Suprapubic skin (tissue), 4 donors: ENCODE results near the gene BRIP1. TPM values are rescaled to one million over a fixed set of nuclear protein-coding genes. Genes with fewer than 3 reads are reported as not detected.

Experiments used
- DNase-seq, 2 donors: peaks; one replicate each; pipeline ENCODE4 v3.0.0-alpha.2; 2019; ENCODE audit warnings: low spot score in 2 of 2
- H3K27ac ChIP-seq: fragments of 200-600 bp; sonication (generic); one replicate; pipeline ENCODE4 v1.5.1; 2019
- H3K27me3 ChIP-seq: fragments of 200-600 bp; sonication (generic); one replicate; pipeline ENCODE4 v1.5.1; 2019
- H3K36me3 ChIP-seq: fragments of 200-600 bp; sonication (generic); one replicate; pipeline ENCODE4 v1.5.1; 2019
- H3K4me1 ChIP-seq: fragments of 200-600 bp; sonication (generic); one replicate; pipeline ENCODE4 v1.5.1; 2019
- H3K4me3 ChIP-seq: fragments of 200-600 bp; sonication (generic); one replicate; pipeline ENCODE4 v1.5.1; 2019; ENCODE audit warnings: mild to moderate bottlenecking
- H3K9me3 ChIP-seq: fragments of 200-600 bp; sonication (generic); one replicate; pipeline ENCODE4 v1.5.1; 2019
- EP300 ChIP-seq: sonication (generic); formaldehyde crosslinking; IDR thresholded peaks from one replicate; pipeline ENCODE4 v1.6.1; 2017; ENCODE audit warnings: antibody characterized with exemption
- POLR2A ChIP-seq, 2 donors: fragments of 450-650 bp; IDR thresholded peaks; one replicate each; pipeline ENCODE4 v1.6.1; 2017; ENCODE audit warnings: antibody characterized with exemption in 2 of 2, mild to moderate bottlenecking in 2 of 2, moderate library complexity in 2 of 2
- POLR2AphosphoS5 ChIP-seq, 3 donors: sonication (generic); formaldehyde crosslinking; IDR thresholded peaks; one replicate each; pipeline ENCODE4 v1.6.1; 2017; ENCODE audit warnings: antibody characterized with exemption in 3 of 3
- WGBS: methylation state at CpG from one replicate; pipeline ENCODE4 v1.1.5; 2018; 5-methylcytosine and 5-hydroxymethylcytosine counted together
- total RNA-seq, 4 donors: library from RNA; depleted of rRNA; stranded (reverse); fragments of >200 nt; gene quantifications; one replicate each; pipeline ENCODE4 v1.1.0, GENCODE V29; 2016
- TF ChIP-seq, protein P1 (sequence below), 2 donors: fragments of 200-600 bp in 1 of 2; fragments of 450-650 bp in 1 of 2; sonication (generic) in 1 of 2; IDR thresholded peaks; one replicate each; pipeline ENCODE4 v1.5.1; 2016 to 2019; ENCODE audit warnings: antibody characterized with exemption in 2 of 2, mild to moderate bottlenecking in 1 of 2, moderate library complexity in 1 of 2

The BRIP1 gene
- total RNA-seq, 4 donors from 2014 or later, result 0.60 to 5.1 (median 1.8) TPM

DNA sequence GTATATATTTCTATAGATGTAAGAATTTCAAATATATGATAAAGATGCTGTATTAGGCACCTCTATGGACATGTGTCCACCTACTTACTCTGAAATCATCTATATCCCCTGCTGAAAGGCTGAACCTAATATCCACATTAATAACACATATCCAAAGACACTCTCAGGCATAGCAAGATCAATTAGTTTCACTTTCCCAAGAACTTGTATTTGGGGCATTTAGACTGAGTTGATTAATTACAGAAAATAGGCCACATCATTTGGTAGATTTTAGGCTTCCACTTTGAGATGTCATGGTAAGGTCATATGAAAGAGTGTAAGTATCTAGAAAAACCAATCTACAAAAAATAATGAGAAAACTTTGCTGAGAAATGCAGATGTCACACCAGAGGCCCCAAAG is 45.1 kb downstream of the BRIP1 start:
- H3K4me3 ChIP-seq, result no peak overlapping the region
- no peaks in the 10 kb centered on the region for H3K27me3 ChIP-seq
- TF ChIP-seq, protein P1, sequence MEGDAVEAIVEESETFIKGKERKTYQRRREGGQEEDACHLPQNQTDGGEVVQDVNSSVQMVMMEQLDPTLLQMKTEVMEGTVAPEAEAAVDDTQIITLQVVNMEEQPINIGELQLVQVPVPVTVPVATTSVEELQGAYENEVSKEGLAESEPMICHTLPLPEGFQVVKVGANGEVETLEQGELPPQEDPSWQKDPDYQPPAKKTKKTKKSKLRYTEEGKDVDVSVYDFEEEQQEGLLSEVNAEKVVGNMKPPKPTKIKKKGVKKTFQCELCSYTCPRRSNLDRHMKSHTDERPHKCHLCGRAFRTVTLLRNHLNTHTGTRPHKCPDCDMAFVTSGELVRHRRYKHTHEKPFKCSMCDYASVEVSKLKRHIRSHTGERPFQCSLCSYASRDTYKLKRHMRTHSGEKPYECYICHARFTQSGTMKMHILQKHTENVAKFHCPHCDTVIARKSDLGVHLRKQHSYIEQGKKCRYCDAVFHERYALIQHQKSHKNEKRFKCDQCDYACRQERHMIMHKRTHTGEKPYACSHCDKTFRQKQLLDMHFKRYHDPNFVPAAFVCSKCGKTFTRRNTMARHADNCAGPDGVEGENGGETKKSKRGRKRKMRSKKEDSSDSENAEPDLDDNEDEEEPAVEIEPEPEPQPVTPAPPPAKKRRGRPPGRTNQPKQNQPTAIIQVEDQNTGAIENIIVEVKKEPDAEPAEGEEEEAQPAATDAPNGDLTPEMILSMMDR (IDR thresholded peaks at IDR 0.05), result no peak
- no peak for TF ChIP-seq POLR2A (IDR thresholded peaks at IDR 0.05)
- TF ChIP-seq POLR2AphosphoS5 (IDR thresholded peaks at IDR 0.05), result no peak
- TF ChIP-seq EP300, result no peak
- H3K36me3 ChIP-seq, result no peaks in the 10 kb centered on the region
- no peaks in the 10 kb centered on the region for H3K9me3 ChIP-seq
- H3K27ac ChIP-seq, result no peak overlapping the region
- no peaks in the 10 kb centered on the region for H3K4me1 ChIP-seq
- DNase-seq, result no peak

DNA sequence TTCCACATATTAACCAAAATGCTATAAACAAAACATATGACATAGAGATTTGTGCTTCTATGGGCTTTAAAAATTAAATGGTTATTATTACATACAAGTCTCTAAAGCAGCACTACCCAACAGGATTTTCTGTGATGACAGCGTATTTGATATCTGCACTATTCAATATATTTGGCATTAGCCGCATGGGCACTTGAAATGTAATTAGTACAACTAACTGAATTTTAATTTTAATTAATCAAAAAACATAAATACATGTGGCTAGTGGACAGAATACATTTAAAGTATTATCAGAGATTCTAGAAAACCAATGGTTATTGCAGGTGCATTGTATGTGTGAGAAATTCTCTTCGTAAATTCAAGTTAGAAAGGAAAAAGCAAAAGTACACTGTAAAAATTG is 45.9 kb downstream of the BRIP1 start:
- Histone ChIP-seq H3K4me3 (no peak overlapping the region), H3K4me1 (no peaks in the 10 kb centered on the region), H3K27ac (no peak overlapping the region), H3K9me3 (no peaks in the 10 kb centered on the region), H3K36me3 (no peaks in the 10 kb centered on the region), H3K27me3 (no peaks in the 10 kb centered on the region)
- 96% methylated on average over 3 of the region's 3 CpGs for WGBS
- TF ChIP-seq EP300 (no peak), POLR2AphosphoS5 (IDR thresholded peaks at IDR 0.05) (no peak), POLR2A (IDR thresholded peaks at IDR 0.05) (no peak)
- TF ChIP-seq, protein P1 (IDR thresholded peaks at IDR 0.05), result no peak
- DNase-seq, result no peak

DNA sequence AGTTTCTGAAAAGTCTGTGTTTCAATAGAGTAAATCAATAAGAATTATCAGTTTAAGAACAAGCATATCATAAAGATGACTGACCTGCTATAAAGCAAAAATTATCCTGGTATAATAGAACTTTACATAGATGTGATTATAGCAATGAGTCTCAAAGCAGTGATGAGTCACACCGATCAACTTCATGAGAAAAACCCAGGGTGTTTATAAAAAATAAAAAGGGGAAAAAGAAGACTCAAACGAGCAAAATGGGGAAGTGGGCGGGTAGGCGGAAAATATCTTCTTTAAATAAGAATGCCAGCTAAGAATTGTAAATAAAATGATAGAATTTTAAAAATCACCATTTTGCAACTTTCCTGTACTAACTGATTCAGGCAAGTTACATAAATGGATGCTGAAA is 46.8 kb downstream of the BRIP1 start:
- DNase-seq, result no peak
- Histone ChIP-seq H3K4me3 (no peak overlapping the region), H3K27ac (no peak overlapping the region), H3K36me3 (no peaks in the 10 kb centered on the region), H3K4me1 (no peaks in the 10 kb centered on the region), H3K9me3 (no peaks in the 10 kb centered on the region), H3K27me3 (no peaks in the 10 kb centered on the region)
- TF ChIP-seq, protein P1 (IDR thresholded peaks at IDR 0.05), result no peak
- no peak for TF ChIP-seq POLR2AphosphoS5 (IDR thresholded peaks at IDR 0.05)
- no peak for TF ChIP-seq POLR2A (IDR thresholded peaks at IDR 0.05)
- no peak for TF ChIP-seq EP300
- 65% methylated on average over 4 of the region's 4 CpGs for WGBS

DNA sequence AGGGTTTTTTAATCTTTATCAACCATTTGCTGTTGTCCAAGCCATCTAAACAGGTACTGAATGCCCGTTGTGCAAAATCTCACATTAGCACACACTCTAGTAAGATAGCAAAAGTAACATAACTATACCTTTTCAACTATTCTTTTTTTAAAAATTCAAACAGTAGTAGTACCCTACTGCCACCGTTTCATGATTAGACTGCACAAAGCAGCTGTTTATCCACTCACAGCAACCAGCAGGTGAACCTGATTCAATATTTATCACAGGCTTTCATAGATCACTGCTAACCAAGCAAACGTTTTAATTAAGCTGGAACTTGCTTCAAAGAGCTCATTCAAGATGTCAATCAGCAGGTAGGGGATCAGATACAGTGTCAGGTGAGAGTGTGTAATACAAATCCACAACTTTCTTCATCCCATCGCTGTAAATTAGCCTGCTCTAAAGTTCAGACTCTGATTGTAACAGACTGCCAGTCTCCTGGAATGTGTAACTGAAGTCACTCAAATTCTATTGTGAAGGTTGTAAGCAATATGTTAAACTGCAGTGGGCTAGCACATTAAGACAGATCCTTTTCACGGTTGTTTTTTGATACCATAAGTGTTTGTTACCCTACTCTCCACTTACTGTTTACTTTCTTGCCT is 47.3 kb downstream of the BRIP1 start:
- WGBS, result 67% methylated on average over 5 of the region's 5 CpGs
- no peaks in the 10 kb centered on the region for H3K36me3 ChIP-seq
- no peaks in the 10 kb centered on the region for H3K27me3 ChIP-seq
- H3K4me3 ChIP-seq, result no peak overlapping the region
- no peak for DNase-seq
- no peaks in the 10 kb centered on the region for H3K4me1 ChIP-seq
- H3K27ac ChIP-seq, result no peak overlapping the region
- no peaks in the 10 kb centered on the region for H3K9me3 ChIP-seq
- no peak for TF ChIP-seq POLR2A (IDR thresholded peaks at IDR 0.05)
- TF ChIP-seq POLR2AphosphoS5 (IDR thresholded peaks at IDR 0.05), result no peak
- TF ChIP-seq, protein P1 (IDR thresholded peaks at IDR 0.05), result no peak
- TF ChIP-seq EP300, result no peak

DNA sequence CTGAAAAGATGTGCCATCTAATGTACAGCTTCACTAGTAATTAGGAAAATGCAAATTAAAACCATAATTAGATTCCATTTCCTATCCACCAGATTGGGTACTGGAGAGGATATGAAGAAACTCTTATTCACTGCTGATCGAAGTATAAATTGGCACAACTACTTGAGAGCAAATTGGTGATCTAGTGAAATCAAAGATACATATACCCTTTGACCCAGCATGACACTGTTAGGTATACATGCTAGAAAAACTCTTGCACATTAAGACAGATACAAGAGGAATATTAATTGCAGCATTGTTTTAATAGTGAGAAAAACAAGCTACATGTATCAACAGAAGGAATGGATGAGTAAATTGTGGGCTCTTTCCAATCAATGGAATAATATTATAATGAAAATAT is 48.8 kb downstream of the BRIP1 start:
- Histone ChIP-seq H3K27ac (no peak overlapping the region), H3K4me1 (no peaks in the 10 kb centered on the region), H3K27me3 (no peaks in the 10 kb centered on the region), H3K4me3 (no peak overlapping the region), H3K36me3 (no peaks in the 10 kb centered on the region), H3K9me3 (no peaks in the 10 kb centered on the region)
- WGBS, result 97% methylated on average over 1 of the region's 1 CpG
- no peak for DNase-seq
- TF ChIP-seq, protein P1 (IDR thresholded peaks at IDR 0.05), result no peak
- TF ChIP-seq EP300 (no peak), POLR2AphosphoS5 (IDR thresholded peaks at IDR 0.05) (no peak), POLR2A (IDR thresholded peaks at IDR 0.05) (no peak)
